GM19099 (cell line): ENCODE measurements around the gene ASTN1.

Source experiments
- POLR2A ChIP-seq: IDR thresholded peaks from 3 replicates; pipeline ENCODE4 v1.6.1; 2011; ENCODE audit warnings: low read depth; ENCODE audit not compliant: insufficient read length; ENCODE audit errors: extremely low read depth

Gene ASTN1

GRCh38 chr1:176919386-176920378 is 244.8 kb downstream of the ASTN1 start:
- TF ChIP-seq POLR2A = no peak

GRCh38 chr1:176905648-176906047 is 258.9 kb downstream of the ASTN1 start:
- TF ChIP-seq POLR2A = no peak

GRCh38 chr1:176904057-176904751 is 260.3 kb downstream of the ASTN1 start:
- TF ChIP-seq POLR2A = no peak

DNA sequence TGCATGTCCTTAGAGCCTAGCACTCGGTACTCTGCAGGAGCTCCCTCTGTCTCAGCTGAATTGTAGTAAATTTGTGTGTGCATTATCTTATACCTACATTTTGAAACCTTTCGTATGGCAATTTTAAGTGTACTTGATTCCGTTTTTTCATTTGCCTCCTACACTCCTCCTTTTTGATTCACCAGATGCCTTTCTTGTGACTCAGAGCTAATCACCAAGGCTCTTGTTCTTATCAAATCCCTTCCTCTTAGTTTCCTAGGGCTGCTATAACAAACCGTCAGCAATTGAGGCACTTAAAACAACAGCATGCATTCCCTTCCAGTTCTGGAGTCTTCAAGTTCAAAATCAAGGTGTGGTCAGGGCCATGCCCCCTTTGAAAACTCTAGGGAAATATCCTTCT is 261.0 kb downstream of the ASTN1 start:
- no peak for TF ChIP-seq POLR2A

- no peak for TF ChIP-seq POLR2A
These were observed 265.2 kb downstream of the ASTN1 start for GRCh38 chr1:176899321-176899720.

DNA sequence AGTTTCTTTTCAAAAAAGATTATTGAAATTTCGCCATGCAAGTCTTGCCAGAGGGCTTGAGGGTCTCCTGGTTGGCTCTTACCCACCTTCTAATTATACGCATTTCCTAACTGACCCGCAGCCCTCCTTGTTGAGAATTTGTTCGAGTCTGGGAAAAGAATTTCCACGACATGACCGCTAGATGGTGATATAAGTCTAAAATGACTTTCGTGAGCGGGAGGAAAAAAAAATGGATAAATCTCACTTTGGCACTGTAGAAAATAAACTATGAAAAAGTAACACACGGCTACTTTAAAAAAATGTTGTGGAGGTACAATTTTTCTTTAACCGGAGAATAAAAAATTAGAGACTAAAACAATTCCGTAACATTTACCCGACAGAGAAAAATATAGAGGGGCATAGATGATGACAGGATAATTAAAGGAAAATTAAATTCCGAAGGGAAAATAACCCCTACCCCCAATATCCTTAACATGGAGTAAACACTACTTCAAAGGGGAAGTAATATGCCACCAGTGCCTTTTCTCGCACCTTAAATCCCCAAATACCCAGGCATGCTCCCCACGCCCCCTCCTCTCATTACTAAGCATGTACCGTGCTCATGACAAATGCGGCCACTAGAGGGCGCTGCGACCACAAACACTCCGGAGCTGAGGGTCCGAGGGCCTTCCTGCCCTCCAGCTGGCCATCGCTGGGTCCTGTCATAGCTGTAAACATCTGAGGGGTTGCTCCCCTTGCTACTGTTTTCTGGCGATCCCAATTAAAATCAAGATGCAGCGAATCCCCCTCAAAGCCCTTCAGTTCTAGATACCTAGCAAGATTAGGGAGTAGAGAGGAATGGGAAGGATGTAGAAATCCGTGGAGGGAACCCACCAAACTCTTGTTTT is 266.9 kb downstream of the ASTN1 start:
- TF ChIP-seq POLR2A = no peak

DNA sequence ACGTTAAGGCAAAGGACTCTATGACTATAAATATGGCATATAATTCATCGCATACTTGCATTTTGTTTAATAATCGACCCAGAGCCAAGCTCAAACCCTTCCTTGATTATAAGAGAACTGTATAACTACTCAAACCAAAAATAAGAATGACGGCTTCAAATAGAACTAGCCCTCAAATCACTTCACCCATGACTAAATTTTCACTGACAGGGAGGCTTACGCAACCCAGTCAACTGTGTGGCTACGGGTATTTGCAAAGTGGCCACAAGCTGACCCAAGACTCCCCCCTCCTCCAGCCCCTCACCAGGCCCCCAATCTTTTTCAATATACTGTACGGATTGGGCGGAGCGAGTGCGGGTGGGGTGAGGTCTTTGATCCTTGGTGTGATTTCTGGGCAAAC is 268.3 kb downstream of the ASTN1 start:
- TF ChIP-seq POLR2A = no peak

GRCh38 chr1:176894450-176894849 is 270.1 kb downstream of the ASTN1 start:
- no peak for TF ChIP-seq POLR2A

GRCh38 chr1:176893625-176894352 is 270.7 kb downstream of the ASTN1 start:
- no peak for TF ChIP-seq POLR2A

DNA sequence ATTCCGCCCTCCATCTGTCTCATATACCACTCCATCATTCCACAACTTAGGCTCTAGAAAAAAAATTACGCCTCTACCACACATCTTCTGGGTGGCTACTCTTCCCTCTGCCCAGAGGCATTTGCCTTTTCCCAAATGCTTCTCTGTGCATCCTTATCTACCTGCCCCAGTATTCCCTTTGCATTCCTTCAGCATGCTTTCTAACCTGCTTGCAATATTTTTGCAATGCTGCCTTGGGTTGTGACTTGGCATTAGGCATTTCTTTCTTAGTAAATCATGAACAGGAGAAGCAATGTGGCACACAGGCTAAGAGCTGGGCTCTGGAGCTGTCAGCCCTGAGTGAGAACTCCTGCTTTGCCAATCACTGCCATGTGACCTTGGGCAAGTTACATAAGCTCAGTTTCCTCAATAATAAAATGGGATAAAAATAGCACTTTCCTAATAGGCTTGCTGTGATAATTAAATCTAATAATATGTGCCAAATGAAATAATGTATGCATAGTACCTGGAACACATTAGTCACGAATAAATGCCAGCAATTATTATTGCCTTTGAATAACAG is 276.0 kb downstream of the ASTN1 start:
- no peak for TF ChIP-seq POLR2A

DNA sequence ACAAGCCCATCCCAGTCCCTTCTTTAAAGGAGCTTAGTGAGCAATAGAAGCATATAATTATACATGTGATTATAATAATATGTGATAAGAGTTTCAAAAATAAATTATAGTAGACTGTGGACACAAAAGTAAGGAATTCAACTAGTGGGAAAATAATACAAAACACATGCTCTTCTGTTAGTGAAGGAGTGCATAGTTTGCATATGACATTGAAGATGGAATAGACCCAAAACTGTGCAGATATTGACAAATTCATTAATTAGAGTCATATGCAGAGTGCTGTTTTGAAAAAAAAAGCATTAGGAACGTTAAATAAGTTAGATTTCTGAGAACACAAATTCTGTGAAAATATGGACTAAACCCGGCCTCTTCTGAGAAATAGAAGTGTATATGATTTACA is 278.8 kb downstream of the ASTN1 start:
- TF ChIP-seq POLR2A = no peak

DNA sequence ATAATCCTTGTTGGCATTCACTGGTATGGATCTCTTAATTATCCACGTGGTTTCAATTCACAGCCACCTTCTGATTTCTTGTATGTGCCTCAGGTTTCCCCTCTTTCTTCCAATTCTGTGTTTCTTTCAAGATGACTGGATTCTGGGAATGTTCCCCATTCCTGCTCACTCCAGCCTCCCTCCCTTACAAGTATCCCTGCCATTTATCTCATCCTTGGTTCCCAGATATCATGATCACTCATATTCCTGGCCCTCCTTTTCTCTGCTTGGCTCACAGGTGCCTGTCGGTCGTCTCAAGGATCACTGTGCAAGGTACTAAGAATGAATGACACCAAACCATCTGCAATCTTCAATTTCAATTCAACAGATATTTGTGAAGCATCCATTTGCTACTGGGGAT is 279.2 kb downstream of the ASTN1 start:
- TF ChIP-seq POLR2A = no peak

DNA sequence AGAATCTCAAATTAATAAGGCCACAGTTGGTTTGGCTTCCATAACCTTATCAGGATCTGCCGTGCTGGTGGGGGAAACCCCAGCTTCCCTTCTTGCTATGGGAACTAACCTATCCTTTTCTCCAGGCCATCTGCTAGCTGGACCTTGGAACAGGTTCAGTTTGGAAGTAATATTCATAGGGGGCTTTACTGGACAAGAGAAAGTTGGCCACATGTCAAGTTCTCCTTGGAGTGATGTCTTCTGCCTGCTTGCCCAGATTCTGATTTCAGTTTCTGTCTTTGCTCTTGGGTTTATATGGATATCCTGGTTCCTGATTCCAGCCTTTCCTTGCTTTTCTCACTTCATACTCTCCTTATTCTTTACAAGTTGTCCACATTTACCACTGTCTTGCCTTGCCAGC is 279.6 kb downstream of the ASTN1 start:
- TF ChIP-seq POLR2A = no peak

GRCh38 chr1:176884286-176884685 is 280.2 kb downstream of the ASTN1 start:
- no peak for TF ChIP-seq POLR2A
